ENCODE data around the gene CTAG1B.

GRCh38 chrX:154658187-154658586, 39.1 kb upstream of the CTAG1B start:
- no peak for TF ChIP-seq POLR2A (IDR thresholded peaks at IDR 0.05; ENCODE audit: control extremely low read depth in 1 of 2, low read depth in 2 of 2, low read length in 2 of 2)
- TF ChIP-seq, protein P1, sequence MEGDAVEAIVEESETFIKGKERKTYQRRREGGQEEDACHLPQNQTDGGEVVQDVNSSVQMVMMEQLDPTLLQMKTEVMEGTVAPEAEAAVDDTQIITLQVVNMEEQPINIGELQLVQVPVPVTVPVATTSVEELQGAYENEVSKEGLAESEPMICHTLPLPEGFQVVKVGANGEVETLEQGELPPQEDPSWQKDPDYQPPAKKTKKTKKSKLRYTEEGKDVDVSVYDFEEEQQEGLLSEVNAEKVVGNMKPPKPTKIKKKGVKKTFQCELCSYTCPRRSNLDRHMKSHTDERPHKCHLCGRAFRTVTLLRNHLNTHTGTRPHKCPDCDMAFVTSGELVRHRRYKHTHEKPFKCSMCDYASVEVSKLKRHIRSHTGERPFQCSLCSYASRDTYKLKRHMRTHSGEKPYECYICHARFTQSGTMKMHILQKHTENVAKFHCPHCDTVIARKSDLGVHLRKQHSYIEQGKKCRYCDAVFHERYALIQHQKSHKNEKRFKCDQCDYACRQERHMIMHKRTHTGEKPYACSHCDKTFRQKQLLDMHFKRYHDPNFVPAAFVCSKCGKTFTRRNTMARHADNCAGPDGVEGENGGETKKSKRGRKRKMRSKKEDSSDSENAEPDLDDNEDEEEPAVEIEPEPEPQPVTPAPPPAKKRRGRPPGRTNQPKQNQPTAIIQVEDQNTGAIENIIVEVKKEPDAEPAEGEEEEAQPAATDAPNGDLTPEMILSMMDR (IDR thresholded peaks at IDR 0.05; ENCODE audit: control extremely low read depth in 1 of 3, insufficient read depth in 1 of 3, low read depth in 1 of 3, low read length in 3 of 3): no peak
- TF ChIP-seq SIX5 (IDR thresholded peaks at IDR 0.05; ENCODE audit: low read depth, low read length): no peak
- no peak for TF ChIP-seq JUND (IDR thresholded peaks at IDR 0.05; ENCODE audit: low read length)
- TF ChIP-seq TAF1 (IDR thresholded peaks at IDR 0.05; ENCODE audit: low read depth, low read length): no peak
- TF ChIP-seq YY1 (IDR thresholded peaks at IDR 0.05; ENCODE audit: low read depth, low read length): no peak
- no peak for TF ChIP-seq SIRT6 (IDR thresholded peaks at IDR 0.05; ENCODE audit: low read length)
- no peak for TF ChIP-seq ATF2 (IDR thresholded peaks at IDR 0.05; ENCODE audit: low read length)
